H9 (cell line): ENCODE results near the gene USP44. TPM values are rescaled to one million over a fixed set of nuclear protein-coding genes. Genes with fewer than 3 reads are reported as not detected.
A peak's percentile ranks its signal among the peaks of the same experiment; 100 is the strongest.

ENCODE experiments used
- DNase-seq: peaks from one replicate; pipeline ENCODE4 v3.0.0-alpha.2; 2017
- H2AFZ ChIP-seq: one replicate; pipeline ENCODE4 v1.6.1; 2013; ENCODE audit warnings: mild to moderate bottlenecking, low read length, control low read depth, moderate library complexity
- H2AK5ac ChIP-seq: 2 replicates; pipeline ENCODE4 v1.6.1; 2013; ENCODE audit warnings: low read length, control low read depth, mixed read lengths; ENCODE audit not compliant: insufficient read length
- H2BK120ac ChIP-seq: one replicate; pipeline ENCODE4 v1.6.1; 2013; ENCODE audit warnings: low read depth, mild to moderate bottlenecking, low read length, control low read depth, inconsistent platforms; ENCODE audit not compliant: poor library complexity, severe bottlenecking
- H2BK12ac ChIP-seq: 2 replicates; pipeline ENCODE4 v1.6.1; 2013; ENCODE audit warnings: low read length, control low read depth, mixed read lengths, low read depth; ENCODE audit not compliant: insufficient read length
- H2BK15ac ChIP-seq: 2 replicates; pipeline ENCODE4 v1.6.1; 2013; ENCODE audit warnings: low read depth, low read length, control low read depth
- H2BK20ac ChIP-seq: one replicate; pipeline ENCODE4 v1.6.1; 2013; ENCODE audit warnings: low read depth, mild to moderate bottlenecking, low read length, control low read depth, inconsistent platforms; ENCODE audit not compliant: poor library complexity, severe bottlenecking
- H2BK5ac ChIP-seq: 2 replicates; pipeline ENCODE4 v1.6.1; 2013; ENCODE audit warnings: low read length, control low read depth, mixed read lengths; ENCODE audit not compliant: insufficient read length
- H3K14ac ChIP-seq: 2 replicates; pipeline ENCODE4 v1.6.1; 2013; ENCODE audit warnings: low read length, control low read depth; ENCODE audit not compliant: insufficient read depth
- H3K18ac ChIP-seq: 2 replicates; pipeline ENCODE4 v1.6.1; 2013; ENCODE audit warnings: low read depth, mild to moderate bottlenecking, mixed read lengths, low read length, control low read depth; ENCODE audit not compliant: insufficient read length
- H3K23ac ChIP-seq: 2 replicates; pipeline ENCODE4 v1.6.1; 2013; ENCODE audit warnings: low read length, control low read depth, mixed read lengths, low read depth; ENCODE audit not compliant: insufficient read length
- H3K23me2 ChIP-seq: 2 replicates; pipeline ENCODE4 v1.6.1; 2013; ENCODE audit warnings: low read depth, mild to moderate bottlenecking, mixed read lengths, low read length, control low read depth; ENCODE audit not compliant: insufficient read length, poor library complexity, severe bottlenecking
- H3K27ac ChIP-seq: 2 replicates; pipeline ENCODE4 v1.5.1; 2013; ENCODE audit warnings: low read length, control low read depth, mixed read lengths, low read depth; ENCODE audit not compliant: insufficient read length
- H3K27me3 ChIP-seq: 2 replicates; pipeline ENCODE4 v1.6.1; 2013; ENCODE audit warnings: low read length, control low read depth, inconsistent platforms; ENCODE audit not compliant: insufficient read depth
- H3K4ac ChIP-seq: 2 replicates; pipeline ENCODE4 v1.6.1; 2013; ENCODE audit warnings: low read depth, mild to moderate bottlenecking, control low read depth, inconsistent platforms, low read length, moderate library complexity
- H3K4me1 ChIP-seq: 2 replicates; pipeline ENCODE4 v1.6.1; 2013; ENCODE audit warnings: low read length, control low read depth, inconsistent platforms; ENCODE audit not compliant: insufficient read depth
- H3K4me2 ChIP-seq: 2 replicates; pipeline ENCODE4 v1.6.1; 2013; ENCODE audit warnings: low read length, control low read depth, mixed read lengths; ENCODE audit not compliant: insufficient read length, insufficient read depth
- H3K56ac ChIP-seq: 2 replicates; pipeline ENCODE4 v1.6.1; 2013; ENCODE audit warnings: low read depth, mild to moderate bottlenecking, mixed read lengths, low read length, control low read depth; ENCODE audit not compliant: insufficient read length
- H3K79me1 ChIP-seq: 2 replicates; pipeline ENCODE4 v1.6.1; 2013; ENCODE audit warnings: low read depth, mild to moderate bottlenecking, moderate library complexity, low read length, control low read depth, inconsistent platforms; ENCODE audit not compliant: insufficient read depth, poor library complexity, severe bottlenecking
- H3K79me2 ChIP-seq: 2 replicates; pipeline ENCODE4 v1.6.1; 2013; ENCODE audit warnings: low read length, control low read depth, inconsistent platforms; ENCODE audit not compliant: insufficient read depth
- H3K9ac ChIP-seq: 2 replicates; pipeline ENCODE4 v1.6.1; 2013; ENCODE audit warnings: low read length, control low read depth, mixed read lengths; ENCODE audit not compliant: insufficient read length; ENCODE audit errors: extremely low read depth
- H3K9me3 ChIP-seq: one replicate; pipeline ENCODE4 v1.6.1; 2013; ENCODE audit warnings: low read depth, low read length, inconsistent platforms; ENCODE audit not compliant: control insufficient read depth
- H3T11ph ChIP-seq: one replicate; pipeline ENCODE4 v1.6.1; 2013; ENCODE audit warnings: mild to moderate bottlenecking, low read length, control low read depth, inconsistent platforms
- H4K20me1 ChIP-seq: one replicate; pipeline ENCODE4 v1.6.1; 2013; ENCODE audit not compliant: control insufficient read depth, insufficient read length, insufficient read depth
- H4K5ac ChIP-seq: 2 replicates; pipeline ENCODE4 v1.6.1; 2013; ENCODE audit warnings: low read depth, mild to moderate bottlenecking, mixed read lengths, low read length, control low read depth; ENCODE audit not compliant: insufficient read length
- H4K8ac ChIP-seq: replicated peaks from 2 replicates; pipeline ENCODE4 v1.6.1; 2013; ENCODE audit warnings: low read length, control low read depth, mixed read lengths, low read depth; ENCODE audit not compliant: insufficient read length
- H4K91ac ChIP-seq: 2 replicates; pipeline ENCODE4 v1.6.1; 2013; ENCODE audit warnings: low read depth, mild to moderate bottlenecking, moderate library complexity, mixed read lengths, low read length, control low read depth; ENCODE audit not compliant: insufficient read length
- H3K27ac Mint-ChIP-seq, 3 experiments: 2 replicates in 2 of 3; 3 replicates in 1 of 3; pipeline ENCODE4 v1.8.0; 2020 to 2021; ENCODE audit warnings: mixed read lengths in 3 of 3, mild to moderate bottlenecking in 1 of 3, moderate library complexity in 1 of 3
- H3K27me3 Mint-ChIP-seq: 2 replicates; pipeline ENCODE4 v1.8.0; 2021; ENCODE audit warnings: low read depth, mild to moderate bottlenecking, moderate library complexity, mixed read lengths
- H3K36me3 Mint-ChIP-seq, 3 experiments: 2 replicates in 2 of 3; 3 replicates in 1 of 3; pipeline ENCODE4 v1.8.0; 2020 to 2021; ENCODE audit warnings: low read depth in 3 of 3, mixed read lengths in 3 of 3; ENCODE audit not compliant: insufficient read depth in 1 of 3
- H3K4me1 Mint-ChIP-seq, 2 experiments: 2 replicates each; pipeline ENCODE4 v1.8.0; 2020; ENCODE audit warnings: mixed read lengths in 2 of 2
- H3K4me3 Mint-ChIP-seq, 2 experiments: 2 replicates in 1 of 2; 3 replicates in 1 of 2; pipeline ENCODE4 v1.8.0; 2020 to 2021; ENCODE audit warnings: mild to moderate bottlenecking in 2 of 2, mixed read lengths in 2 of 2, moderate library complexity in 1 of 2
- H3K9me3 Mint-ChIP-seq, 2 experiments: 2 replicates in 1 of 2; 3 replicates in 1 of 2; pipeline ENCODE4 v1.8.0; 2020; ENCODE audit warnings: mild to moderate bottlenecking in 2 of 2, mixed read lengths in 2 of 2, moderate library complexity in 1 of 2
- CTCF ChIP-seq: fragments of 200-600 bp; sonication (generic); conservative IDR thresholded peaks from 3 replicates; pipeline ENCODE4 v1.8.0; 2021; ENCODE audit warnings: antibody characterized with exemption, mild to moderate bottlenecking
- WGBS: extraction: QIAGEN DNeasy Blood & Tissue Kit; methylation state at CpG from one replicate; pipeline ENCODE4 v1.1.7; 2013; ENCODE audit warnings: missing lambda C conversion rate, low lambda C conversion rate, mixed read lengths; ENCODE audit not compliant: insufficient read length; ENCODE audit errors: extremely low coverage; 5-methylcytosine and 5-hydroxymethylcytosine counted together
- total RNA-seq: library from RNA; stranded (reverse); gene quantifications from 2 replicates; pipeline ENCODE4 v1.2.1, GENCODE V29; 2021

The USP44 gene
- total RNA-seq, 1 experiment from 2014 or later = 185 TPM

- Histone ChIP-seq H2BK5ac (no peak overlapping the region), H2BK20ac (no peak overlapping the region), H2BK12ac (no peak overlapping the region), H3K4ac (no peak overlapping the region), H3K9ac (no peak overlapping the region), H3K14ac (no peak overlapping the region), H4K91ac (no peak overlapping the region), H2AK5ac (no peak overlapping the region), H2BK15ac (no peak overlapping the region), H2AFZ (no peak overlapping the region), H4K5ac (no peak overlapping the region), H3K27ac (no peak overlapping the region), H3K27me3 (no peaks in the 10 kb centered on the region), H2BK120ac (no peak overlapping the region), H4K8ac (no peak overlapping the region), H3K56ac (no peak overlapping the region), H3K23me2 (no peaks in the 10 kb centered on the region), H3T11ph (no peak overlapping the region), H3K4me1 (no peaks in the 10 kb centered on the region), H3K23ac (no peak overlapping the region), H3K79me1 (peaks cover 5% of the 10 kb centered on the region), H3K9me3 (no peaks in the 10 kb centered on the region), H3K4me2 (no peak overlapping the region), H3K79me2 (peaks cover 24% of the 10 kb centered on the region; the same call in 1 of the 2 replicates), H3K18ac (no peak overlapping the region), H4K20me1 (no peaks in the 10 kb centered on the region)
- Mint-ChIP-seq H3K4me3 (no peak overlapping the region), H3K9me3 (no peaks in the 10 kb centered on the region), H3K36me3 (peaks cover 30 to 77% (median 61%) of the 10 kb centered on the region in 3 experiments), H3K4me1 (0 out of 4 replicates have a peak, but pooled peaks cover 0 to 2% of the 10 kb centered on the region in 2 experiments), H3K27me3 (no peaks in the 10 kb centered on the region), H3K27ac (0 out of 7 replicates have a peak overlapping the region, but pooled peaks of 1 of the 3 experiments have one; percentile 76)
- no peak for TF ChIP-seq CTCF
- WGBS = no CpG with 5 or more reads among the region's 3 CpGs
- DNase-seq = no peak
These were observed 70.2 kb downstream of the USP44 start for GRCh38 chr12:95481072-95481471.
